Activated CD8-positive, alpha-beta memory T cell treated with anti-CD3 and anti-CD28 coated beads, Interleukin-2, amount 10 ng/mL, durations not matched to agents 7 days and 5 days (primary cell): ENCODE measurements around the gene CAMK2B. TPM values are rescaled to one million over a fixed set of nuclear protein-coding genes. Genes with fewer than 3 reads are reported as not detected.

ENCODE experiments used
- ATAC-seq: fragments of 150-1000 bp; cut with Tn5 transposase; one replicate; pipeline ENCODE4 v1.10.0; 2021; ENCODE audit warnings: moderate library complexity
- CTCF ChIA-PET: fragments of 350-600 bp; sonication (Branson Sonifier 250); formaldehyde crosslinking; loops from one replicate; lab custom pipeline; 2021; ENCODE audit warnings: antibody characterized with exemption; lab: Charles Lee
- DNase-seq: peaks from one replicate; pipeline ENCODE4 v3.0.0-alpha.2; 2020
- H3K27ac Mint-ChIP-seq: one replicate; pipeline ENCODE4 v1.8.0; 2021; ENCODE audit warnings: mild to moderate bottlenecking, mixed read lengths
- H3K27me3 Mint-ChIP-seq: one replicate; pipeline ENCODE4 v1.8.0; 2021; ENCODE audit warnings: mixed read lengths
- H3K36me3 Mint-ChIP-seq: one replicate; pipeline ENCODE4 v1.8.0; 2021; ENCODE audit warnings: mild to moderate bottlenecking, mixed read lengths
- H3K4me1 Mint-ChIP-seq: one replicate; pipeline ENCODE4 v1.8.0; 2021; ENCODE audit warnings: mixed read lengths
- H3K4me3 Mint-ChIP-seq: one replicate; pipeline ENCODE4 v1.8.0; 2021; ENCODE audit warnings: mild to moderate bottlenecking, moderate library complexity, mixed read lengths
- H3K9me3 Mint-ChIP-seq: one replicate; pipeline ENCODE4 v1.8.0; 2022; ENCODE audit warnings: low read depth, mixed read lengths
- total RNA-seq, 2 experiments: library from RNA; stranded (reverse); gene quantifications; one replicate each; pipeline ENCODE4 v1.2.3, GENCODE V29; 2021

CAMK2B gene
- total RNA-seq, 2 experiments from 2014 or later: 0.63 TPM; not detected in 1

- no peak for ATAC-seq
- no peaks in the 10 kb centered on the region for H3K9me3 Mint-ChIP-seq
- no peak for DNase-seq
- H3K27me3 Mint-ChIP-seq: peaks cover 47% of the 10 kb centered on the region
- H3K4me1 Mint-ChIP-seq: no peaks in the 10 kb centered on the region
- no peak overlapping the region for H3K4me3 Mint-ChIP-seq
- H3K27ac Mint-ChIP-seq: no peak overlapping the region
- CTCF ChIA-PET: interaction anchor here (2.4 kb wide), 1 partner anchor 220 kb away, joined by 10 read pairs; no protein-coding TSS in a partner anchor
- no peaks in the 10 kb centered on the region for H3K36me3 Mint-ChIP-seq
These were observed 20.7 kb upstream of the CAMK2B start for GRCh38 chr7:44346063-44346462.

GRCh38 chr7:44341401-44341800 is 16.0 kb upstream of the CAMK2B start:
- Mint-ChIP-seq H3K4me1 (no peaks in the 10 kb centered on the region), H3K36me3 (no peaks in the 10 kb centered on the region), H3K4me3 (no peak overlapping the region), H3K9me3 (peaks cover 3% of the 10 kb centered on the region), H3K27ac (no peak overlapping the region), H3K27me3 (peaks cover 43% of the 10 kb centered on the region)
- ATAC-seq: no peak
- DNase-seq: no peak
- CTCF ChIA-PET: no interaction called here

- Mint-ChIP-seq H3K4me1 (no peaks in the 10 kb centered on the region), H3K9me3 (peaks cover 3% of the 10 kb centered on the region), H3K27ac (no peak overlapping the region), H3K36me3 (peaks cover 2% of the 10 kb centered on the region), H3K27me3 (peaks cover 29% of the 10 kb centered on the region), H3K4me3 (no peak overlapping the region)
- ATAC-seq (no peak), DNase-seq (no peak)
- CTCF ChIA-PET: no interaction called here
These were observed 13.2 kb upstream of the CAMK2B start for GRCh38 chr7:44338600-44338999.

GRCh38 chr7:44336491-44336890 is 11.1 kb upstream of the CAMK2B start:
- peaks cover 2% of the 10 kb centered on the region for H3K36me3 Mint-ChIP-seq
- CTCF ChIA-PET: interaction anchor here (1.4 kb wide), 1 partner anchor 141 kb away, joined by 3 read pairs; no protein-coding TSS in a partner anchor
- H3K27ac Mint-ChIP-seq: no peak overlapping the region
- ATAC-seq: no peak
- H3K4me3 Mint-ChIP-seq: no peak overlapping the region
- peaks cover 2% of the 10 kb centered on the region for H3K4me1 Mint-ChIP-seq
- H3K27me3 Mint-ChIP-seq: peaks cover 32% of the 10 kb centered on the region
- peaks cover 3% of the 10 kb centered on the region for H3K9me3 Mint-ChIP-seq
- DNase-seq: no peak

GRCh38 chr7:44335184-44335583 is 9.8 kb upstream of the CAMK2B start:
- no peak overlapping the region for H3K4me3 Mint-ChIP-seq
- no peak for ATAC-seq
- H3K27ac Mint-ChIP-seq: no peak overlapping the region
- peaks cover 2% of the 10 kb centered on the region for H3K4me1 Mint-ChIP-seq
- CTCF ChIA-PET: no interaction called here
- no peak for DNase-seq
- H3K9me3 Mint-ChIP-seq: peaks cover 3% of the 10 kb centered on the region
- H3K27me3 Mint-ChIP-seq: peaks cover 36% of the 10 kb centered on the region
- H3K36me3 Mint-ChIP-seq: peaks cover 2% of the 10 kb centered on the region

GRCh38 chr7:44334734-44335097 is 9.3 kb upstream of the CAMK2B start:
- no peak for ATAC-seq
- no peak overlapping the region for H3K4me3 Mint-ChIP-seq
- DNase-seq: no peak
- CTCF ChIA-PET: no interaction called here
- no peak overlapping the region for H3K27ac Mint-ChIP-seq
- peaks cover 36% of the 10 kb centered on the region for H3K27me3 Mint-ChIP-seq
- peaks cover 3% of the 10 kb centered on the region for H3K9me3 Mint-ChIP-seq
- peaks cover 2% of the 10 kb centered on the region for H3K4me1 Mint-ChIP-seq
- peaks cover 2% of the 10 kb centered on the region for H3K36me3 Mint-ChIP-seq

GRCh38 chr7:44333911-44334733 is 8.7 kb upstream of the CAMK2B start:
- peaks cover 2% of the 10 kb centered on the region for H3K4me1 Mint-ChIP-seq
- no peak overlapping the region for H3K27ac Mint-ChIP-seq
- peaks cover 34% of the 10 kb centered on the region for H3K27me3 Mint-ChIP-seq
- no peak overlapping the region for H3K4me3 Mint-ChIP-seq
- ATAC-seq (no peak), DNase-seq (no peak)
- peaks cover 3% of the 10 kb centered on the region for H3K9me3 Mint-ChIP-seq
- CTCF ChIA-PET: no interaction called here
- peaks cover 2% of the 10 kb centered on the region for H3K36me3 Mint-ChIP-seq

GRCh38 chr7:44331682-44332081 is 6.3 kb upstream of the CAMK2B start:
- peaks cover 2% of the 10 kb centered on the region for H3K4me1 Mint-ChIP-seq
- H3K9me3 Mint-ChIP-seq: no peaks in the 10 kb centered on the region
- no peak for DNase-seq
- no peak overlapping the region for H3K27ac Mint-ChIP-seq
- peaks cover 30% of the 10 kb centered on the region for H3K27me3 Mint-ChIP-seq
- H3K4me3 Mint-ChIP-seq: no peak overlapping the region
- no peak for ATAC-seq
- peaks cover 2% of the 10 kb centered on the region for H3K36me3 Mint-ChIP-seq
- CTCF ChIA-PET: no interaction called here

GRCh38 chr7:44330331-44330730 is 4.9 kb upstream of the CAMK2B start:
- CTCF ChIA-PET: interaction anchor here (0.8 kb wide), 1 partner anchor 235 kb away, joined by 3 read pairs; no protein-coding TSS in a partner anchor
- H3K9me3 Mint-ChIP-seq: no peaks in the 10 kb centered on the region
- peaks cover 7% of the 10 kb centered on the region for H3K4me1 Mint-ChIP-seq
- no peak overlapping the region for H3K4me3 Mint-ChIP-seq
- no peak overlapping the region for H3K27ac Mint-ChIP-seq
- no peak for ATAC-seq
- peaks cover 31% of the 10 kb centered on the region for H3K27me3 Mint-ChIP-seq
- DNase-seq: no peak
- H3K36me3 Mint-ChIP-seq: no peaks in the 10 kb centered on the region

GRCh38 chr7:44329888-44330287 is 4.5 kb upstream of the CAMK2B start:
- H3K27me3 Mint-ChIP-seq: peaks cover 31% of the 10 kb centered on the region
- H3K27ac Mint-ChIP-seq: no peak overlapping the region
- H3K4me1 Mint-ChIP-seq: peaks cover 7% of the 10 kb centered on the region
- CTCF ChIA-PET: interaction anchor here (0.8 kb wide), 1 partner anchor 236 kb away, joined by 3 read pairs; no protein-coding TSS in a partner anchor
- no peaks in the 10 kb centered on the region for H3K9me3 Mint-ChIP-seq
- no peak overlapping the region for H3K4me3 Mint-ChIP-seq
- DNase-seq (no peak), ATAC-seq (no peak)
- no peaks in the 10 kb centered on the region for H3K36me3 Mint-ChIP-seq

GRCh38 chr7:44329081-44329480 is 3.7 kb upstream of the CAMK2B start:
- Mint-ChIP-seq H3K4me3 (no peak overlapping the region), H3K27ac (no peak overlapping the region), H3K27me3 (peaks cover 37% of the 10 kb centered on the region), H3K4me1 (peaks cover 7% of the 10 kb centered on the region), H3K36me3 (no peaks in the 10 kb centered on the region), H3K9me3 (no peaks in the 10 kb centered on the region)
- CTCF ChIA-PET: no interaction called here
- DNase-seq: no peak
- ATAC-seq: no peak

- CTCF ChIA-PET: interaction anchor here (0.7 kb wide), 1 partner anchor 495 kb away, joined by 3 read pairs; no protein-coding TSS in a partner anchor
- DNase-seq (peak; percentile 36), ATAC-seq (no peak)
- H3K4me1 Mint-ChIP-seq: peaks cover 6% of the 10 kb centered on the region
- H3K27ac Mint-ChIP-seq: no peak overlapping the region
- no peaks in the 10 kb centered on the region for H3K9me3 Mint-ChIP-seq
- H3K36me3 Mint-ChIP-seq: no peaks in the 10 kb centered on the region
- peaks cover 48% of the 10 kb centered on the region for H3K27me3 Mint-ChIP-seq
- H3K4me3 Mint-ChIP-seq: no peak overlapping the region
These were observed 2.6 kb upstream of the CAMK2B start for GRCh38 chr7:44327981-44328380.

GRCh38 chr7:44326261-44327125 is 1.1 kb upstream of the CAMK2B start:
- peaks cover 4% of the 10 kb centered on the region for H3K4me1 Mint-ChIP-seq
- DNase-seq (peak; percentile 23), ATAC-seq (no peak)
- no peak overlapping the region for H3K4me3 Mint-ChIP-seq
- no peaks in the 10 kb centered on the region for H3K36me3 Mint-ChIP-seq
- H3K27me3 Mint-ChIP-seq: peaks cover 56% of the 10 kb centered on the region
- no peak overlapping the region for H3K27ac Mint-ChIP-seq
- CTCF ChIA-PET: no interaction called here
- no peaks in the 10 kb centered on the region for H3K9me3 Mint-ChIP-seq
